HL-60 (cell line): ENCODE measurements around the gene GADD45B.

Source experiments
- POLR2AphosphoS5 ChIP-seq: IDR thresholded peaks from 2 replicates; pipeline ENCODE4 v1.6.1; 2012; ENCODE audit warnings: low read depth
- REST ChIP-seq: IDR thresholded peaks from 2 replicates; pipeline ENCODE4 v1.6.1; 2012; ENCODE audit warnings: low read depth; ENCODE audit not compliant: insufficient replicate concordance
- TF ChIP-seq, protein P1 (sequence below): IDR thresholded peaks from one replicate; pipeline ENCODE4 v1.5.1; 2011; ENCODE audit warnings: low read length, control low read depth, inconsistent platforms; ENCODE audit not compliant: insufficient read depth

DNA sequence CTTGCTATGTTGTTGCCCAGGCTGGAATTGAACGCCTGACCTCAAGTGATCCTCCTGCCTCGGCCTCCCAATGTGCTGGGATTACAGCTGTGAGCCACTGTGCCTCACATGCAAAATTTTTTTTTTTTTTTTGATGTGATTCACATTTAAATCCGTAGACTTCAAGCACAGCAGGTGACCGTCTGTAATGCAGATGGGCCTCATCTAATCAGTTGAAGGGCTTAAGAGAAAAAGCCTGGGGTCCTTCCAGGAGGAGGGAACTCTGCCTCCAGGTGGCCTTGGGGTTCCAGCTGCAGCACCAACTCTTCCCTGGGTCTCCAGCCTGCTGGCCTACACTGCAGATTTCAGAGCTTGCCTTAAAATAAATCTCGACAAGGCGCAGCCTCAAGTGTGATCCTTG lies 43.6 kb downstream of the GADD45B start:
- TF ChIP-seq, protein P1, sequence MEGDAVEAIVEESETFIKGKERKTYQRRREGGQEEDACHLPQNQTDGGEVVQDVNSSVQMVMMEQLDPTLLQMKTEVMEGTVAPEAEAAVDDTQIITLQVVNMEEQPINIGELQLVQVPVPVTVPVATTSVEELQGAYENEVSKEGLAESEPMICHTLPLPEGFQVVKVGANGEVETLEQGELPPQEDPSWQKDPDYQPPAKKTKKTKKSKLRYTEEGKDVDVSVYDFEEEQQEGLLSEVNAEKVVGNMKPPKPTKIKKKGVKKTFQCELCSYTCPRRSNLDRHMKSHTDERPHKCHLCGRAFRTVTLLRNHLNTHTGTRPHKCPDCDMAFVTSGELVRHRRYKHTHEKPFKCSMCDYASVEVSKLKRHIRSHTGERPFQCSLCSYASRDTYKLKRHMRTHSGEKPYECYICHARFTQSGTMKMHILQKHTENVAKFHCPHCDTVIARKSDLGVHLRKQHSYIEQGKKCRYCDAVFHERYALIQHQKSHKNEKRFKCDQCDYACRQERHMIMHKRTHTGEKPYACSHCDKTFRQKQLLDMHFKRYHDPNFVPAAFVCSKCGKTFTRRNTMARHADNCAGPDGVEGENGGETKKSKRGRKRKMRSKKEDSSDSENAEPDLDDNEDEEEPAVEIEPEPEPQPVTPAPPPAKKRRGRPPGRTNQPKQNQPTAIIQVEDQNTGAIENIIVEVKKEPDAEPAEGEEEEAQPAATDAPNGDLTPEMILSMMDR: no peak
- TF ChIP-seq POLR2AphosphoS5 (no peak), REST (no peak)
